Uterus (tissue), 2 donors: ENCODE results near the gene DEAF1.

Source experiments
- CTCF ChIP-seq, 4 experiments: fragments of 200-600 bp in 2 of 4; fragments of 450-650 bp in 2 of 4; sonication (generic) in 2 of 4; IDR thresholded peaks; one replicate each; pipeline ENCODE4 v1.5.1; 2016 to 2019; ENCODE audit warnings: antibody characterized with exemption in 4 of 4, mild to moderate bottlenecking in 2 of 4, moderate library complexity in 1 of 4
- POLR2A ChIP-seq, 2 donors: fragments of 450-650 bp; IDR thresholded peaks; one replicate each; pipeline ENCODE4 v1.6.1; 2016; ENCODE audit warnings: antibody characterized with exemption in 2 of 2, mild to moderate bottlenecking in 1 of 2, moderate library complexity in 1 of 2

GRCh38 chr11:625636-626268 lies 69.3 kb downstream of the DEAF1 start:
- TF ChIP-seq POLR2A (IDR thresholded peaks at IDR 0.05) = no peak
- no peak for TF ChIP-seq CTCF (IDR thresholded peaks at IDR 0.05)
